ENCODE measurements around the gene XYLT1. TPM values are rescaled to one million over a fixed set of nuclear protein-coding genes. Genes with fewer than 3 reads are reported as not detected.

Gene XYLT1
- total RNA-seq, 6 experiments from 2014 or later = 22.0 to 51.1 (median 27.5) TPM

DNA sequence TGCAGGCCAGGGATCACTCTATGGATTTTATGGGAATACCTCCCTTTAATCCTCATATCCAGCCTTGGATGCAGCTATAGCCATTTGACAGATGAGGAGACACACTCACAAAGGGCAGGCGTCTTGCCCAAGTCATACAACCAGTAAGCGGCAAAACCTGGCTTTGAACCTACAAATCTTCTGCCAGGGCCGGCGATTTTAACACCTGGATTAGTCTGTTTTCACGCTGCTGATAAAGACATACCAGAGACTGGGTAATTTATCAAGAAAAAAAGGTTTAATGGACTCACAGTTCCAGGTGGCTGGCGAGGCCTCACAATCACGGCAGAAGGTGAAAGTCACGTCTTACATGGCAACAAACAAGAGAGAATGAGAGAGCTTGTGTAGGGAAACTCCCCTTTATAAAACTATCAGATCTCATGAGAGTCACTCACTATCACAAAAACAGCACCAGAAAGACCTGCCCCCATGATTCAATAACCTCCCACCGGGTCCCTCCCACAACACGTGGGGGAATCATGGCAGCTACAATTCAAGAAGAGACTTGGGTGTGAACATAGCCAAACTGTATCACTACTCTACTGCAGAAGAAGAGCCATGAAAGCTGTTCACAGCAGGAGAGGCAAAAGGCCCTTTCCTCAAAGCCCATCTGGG is 67.5 kb downstream of the XYLT1 start:
- TF ChIP-seq, protein P1, sequence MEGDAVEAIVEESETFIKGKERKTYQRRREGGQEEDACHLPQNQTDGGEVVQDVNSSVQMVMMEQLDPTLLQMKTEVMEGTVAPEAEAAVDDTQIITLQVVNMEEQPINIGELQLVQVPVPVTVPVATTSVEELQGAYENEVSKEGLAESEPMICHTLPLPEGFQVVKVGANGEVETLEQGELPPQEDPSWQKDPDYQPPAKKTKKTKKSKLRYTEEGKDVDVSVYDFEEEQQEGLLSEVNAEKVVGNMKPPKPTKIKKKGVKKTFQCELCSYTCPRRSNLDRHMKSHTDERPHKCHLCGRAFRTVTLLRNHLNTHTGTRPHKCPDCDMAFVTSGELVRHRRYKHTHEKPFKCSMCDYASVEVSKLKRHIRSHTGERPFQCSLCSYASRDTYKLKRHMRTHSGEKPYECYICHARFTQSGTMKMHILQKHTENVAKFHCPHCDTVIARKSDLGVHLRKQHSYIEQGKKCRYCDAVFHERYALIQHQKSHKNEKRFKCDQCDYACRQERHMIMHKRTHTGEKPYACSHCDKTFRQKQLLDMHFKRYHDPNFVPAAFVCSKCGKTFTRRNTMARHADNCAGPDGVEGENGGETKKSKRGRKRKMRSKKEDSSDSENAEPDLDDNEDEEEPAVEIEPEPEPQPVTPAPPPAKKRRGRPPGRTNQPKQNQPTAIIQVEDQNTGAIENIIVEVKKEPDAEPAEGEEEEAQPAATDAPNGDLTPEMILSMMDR (IDR thresholded peaks at IDR 0.05) = no peak
- Mint-ChIP-seq H3K9me3 (no peaks in the 10 kb centered on the region), H3K4me3 (no peak overlapping the region), H3K36me3 (ENCODE audit: low read depth) (peaks cover 6% of the 10 kb centered on the region; the same call in 1 of the 2 replicates), H3K27me3 (ENCODE audit: insufficient read depth) (peaks cover 3% of the 10 kb centered on the region; the same call in 1 of the 2 replicates), H3K4me1 (ENCODE audit: low read depth) (peaks cover 41% of the 10 kb centered on the region), H3K27ac (peak overlapping the region; percentile 89)
- DNase-seq = no peak

DNA sequence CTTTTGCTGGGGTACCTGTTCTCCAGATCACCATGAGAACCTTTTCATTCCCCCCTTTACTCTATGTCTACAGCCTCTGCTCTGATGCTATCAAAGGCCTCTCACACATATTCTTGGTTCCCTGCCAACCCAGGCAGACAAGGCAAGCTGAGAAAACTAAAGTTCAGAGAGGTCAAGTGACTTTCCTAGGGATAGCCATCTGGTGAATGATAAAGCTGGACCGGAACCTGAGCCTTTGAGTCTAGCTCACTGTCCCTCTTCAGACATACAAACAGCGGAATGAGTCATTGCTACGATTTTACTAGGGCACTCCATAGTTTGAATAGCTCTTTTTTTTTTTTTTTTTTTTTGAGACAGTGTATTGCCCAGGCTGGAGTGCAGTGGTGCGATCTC is 73.3 kb downstream of the XYLT1 start:
- Mint-ChIP-seq H3K36me3 (ENCODE audit: low read depth) (peaks cover 6% of the 10 kb centered on the region; the same call in 1 of the 2 replicates), H3K4me3 (no peak overlapping the region), H3K9me3 (no peaks in the 10 kb centered on the region), H3K4me1 (ENCODE audit: low read depth) (peaks cover 31% of the 10 kb centered on the region), H3K27me3 (ENCODE audit: insufficient read depth) (no peaks in the 10 kb centered on the region; the same call in 1 of the 2 replicates), H3K27ac (peak overlapping the region; percentile 77)
- DNase-seq = peak; percentile 74
- TF ChIP-seq, protein P1 (IDR thresholded peaks at IDR 0.05) = no peak

DNA sequence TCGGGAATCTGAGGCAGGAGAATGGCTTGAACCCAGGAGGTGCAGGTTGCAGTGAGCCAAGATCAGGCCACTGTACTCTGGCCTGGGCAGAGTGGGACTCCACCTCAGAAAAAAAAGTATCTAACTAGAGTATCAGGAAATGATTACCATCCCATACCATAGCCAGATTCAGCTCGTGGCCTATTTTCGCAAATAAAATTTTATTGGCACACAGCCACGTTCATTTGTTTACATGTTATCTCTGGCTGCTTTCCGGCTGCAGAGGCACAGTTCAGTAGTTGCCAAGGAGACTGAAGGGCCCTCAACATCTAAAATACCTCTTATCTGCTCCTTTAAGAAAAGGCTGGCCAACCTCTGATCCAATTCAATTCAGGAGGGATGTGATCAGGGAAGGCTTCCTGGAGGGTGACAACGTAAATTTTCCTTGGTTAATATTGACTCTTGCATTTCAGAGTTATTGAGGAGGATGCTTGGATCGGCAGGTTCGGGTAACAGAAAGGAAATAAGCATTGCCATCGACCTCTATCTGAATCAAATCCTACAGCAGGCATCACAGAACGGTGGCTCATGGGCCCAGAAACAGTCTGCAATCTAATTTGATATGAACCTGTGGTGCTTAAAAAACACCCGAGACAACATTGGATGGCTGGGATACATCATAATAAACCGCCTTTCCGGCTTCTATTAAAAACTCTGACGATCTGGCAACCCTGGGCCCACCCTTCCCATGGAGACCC is 73.8 kb downstream of the XYLT1 start:
- peaks cover 6% of the 10 kb centered on the region; the same call in 1 of the 2 replicates for H3K36me3 Mint-ChIP-seq (ENCODE audit: low read depth)
- DNase-seq = peak; percentile 45
- no peaks in the 10 kb centered on the region; the same call in 1 of the 2 replicates for H3K27me3 Mint-ChIP-seq (ENCODE audit: insufficient read depth)
- H3K4me3 Mint-ChIP-seq = no peak overlapping the region
- TF ChIP-seq, protein P1 (IDR thresholded peaks at IDR 0.05) = no peak
- H3K4me1 Mint-ChIP-seq (ENCODE audit: low read depth) = peaks cover 36% of the 10 kb centered on the region
- H3K9me3 Mint-ChIP-seq = no peaks in the 10 kb centered on the region
- peak overlapping the region; percentile 77; the same call in 1 of the 2 replicates for H3K27ac Mint-ChIP-seq

DNA sequence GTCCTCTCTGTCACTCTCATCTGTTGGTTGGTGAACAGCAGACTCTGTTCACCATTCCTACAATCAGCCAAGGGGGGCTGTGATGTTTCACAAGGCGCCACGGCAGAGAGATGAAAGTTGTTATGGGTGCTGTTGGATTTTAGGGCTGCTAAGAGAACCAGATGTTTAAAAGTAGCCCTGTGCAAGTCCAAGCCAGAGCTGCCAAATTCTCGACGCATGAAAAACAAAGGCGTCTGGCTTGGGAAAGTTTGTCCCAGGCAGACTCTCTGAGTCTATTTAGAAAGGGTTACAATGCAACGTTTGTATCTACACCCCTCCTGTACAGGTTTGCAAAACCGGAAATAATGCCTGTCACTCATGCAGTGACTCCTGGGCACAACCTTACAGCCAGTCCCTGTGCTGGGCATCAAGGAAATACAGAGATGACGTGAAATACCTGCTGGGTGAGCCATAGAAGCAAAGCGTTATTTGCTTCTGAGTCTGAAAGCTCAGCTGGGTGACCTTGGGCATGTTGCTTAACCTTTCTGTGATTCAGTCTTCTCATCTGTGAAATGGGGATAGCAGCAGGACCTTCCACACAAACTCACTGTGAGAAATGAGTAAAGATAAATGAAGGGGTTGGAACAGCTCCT is 74.8 kb downstream of the XYLT1 start:
- no peaks in the 10 kb centered on the region; the same call in 1 of the 2 replicates for H3K27me3 Mint-ChIP-seq (ENCODE audit: insufficient read depth)
- DNase-seq = no peak

More for the DNA sequence above, 74.8 kb downstream of the XYLT1 start:
- TF ChIP-seq, protein P1 (IDR thresholded peaks at IDR 0.05) = no peak
- H3K36me3 Mint-ChIP-seq (ENCODE audit: low read depth) = peaks cover 6% of the 10 kb centered on the region; the same call in 1 of the 2 replicates
- H3K4me3 Mint-ChIP-seq = no peak overlapping the region
- H3K27ac Mint-ChIP-seq = no peak overlapping the region
- H3K4me1 Mint-ChIP-seq (ENCODE audit: low read depth) = peaks cover 46% of the 10 kb centered on the region
- no peaks in the 10 kb centered on the region for H3K9me3 Mint-ChIP-seq

Data from HFFc6 (cell line).